H7 (cell line): ENCODE results near the gene CD1D. TPM values are rescaled to one million over a fixed set of nuclear protein-coding genes. Genes with fewer than 3 reads are reported as not detected.

Experiments used
- DNase-seq: peaks from one replicate; pipeline ENCODE4 v3.0.0; 2012
- H3K27me3 ChIP-seq: 2 replicates; pipeline ENCODE4 v1.6.0; 2011; ENCODE audit warnings: mild to moderate bottlenecking, low read length; ENCODE audit not compliant: control insufficient read depth, insufficient read depth
- H3K36me3 ChIP-seq: replicated peaks from 2 replicates; pipeline ENCODE4 v1.5.1; 2011; ENCODE audit warnings: low read length; ENCODE audit not compliant: control insufficient read depth, insufficient read depth
- H3K4me3 ChIP-seq: 2 replicates; pipeline ENCODE4 v1.5.1; 2011; ENCODE audit warnings: low read depth, mild to moderate bottlenecking, control low read depth, low read length, moderate library complexity; ENCODE audit not compliant: insufficient read depth
- total RNA-seq: library from RNA; depleted of rRNA; stranded (reverse); fragments of >200 nt; shearing (Covaris generic); gene quantifications from 2 replicates; pipeline ENCODE4 v1.2.3, GENCODE V29; 2014; rRNA removed

The CD1D gene
- 5.9 and 6.4 TPM in 2 replicates for total RNA-seq

DNA sequence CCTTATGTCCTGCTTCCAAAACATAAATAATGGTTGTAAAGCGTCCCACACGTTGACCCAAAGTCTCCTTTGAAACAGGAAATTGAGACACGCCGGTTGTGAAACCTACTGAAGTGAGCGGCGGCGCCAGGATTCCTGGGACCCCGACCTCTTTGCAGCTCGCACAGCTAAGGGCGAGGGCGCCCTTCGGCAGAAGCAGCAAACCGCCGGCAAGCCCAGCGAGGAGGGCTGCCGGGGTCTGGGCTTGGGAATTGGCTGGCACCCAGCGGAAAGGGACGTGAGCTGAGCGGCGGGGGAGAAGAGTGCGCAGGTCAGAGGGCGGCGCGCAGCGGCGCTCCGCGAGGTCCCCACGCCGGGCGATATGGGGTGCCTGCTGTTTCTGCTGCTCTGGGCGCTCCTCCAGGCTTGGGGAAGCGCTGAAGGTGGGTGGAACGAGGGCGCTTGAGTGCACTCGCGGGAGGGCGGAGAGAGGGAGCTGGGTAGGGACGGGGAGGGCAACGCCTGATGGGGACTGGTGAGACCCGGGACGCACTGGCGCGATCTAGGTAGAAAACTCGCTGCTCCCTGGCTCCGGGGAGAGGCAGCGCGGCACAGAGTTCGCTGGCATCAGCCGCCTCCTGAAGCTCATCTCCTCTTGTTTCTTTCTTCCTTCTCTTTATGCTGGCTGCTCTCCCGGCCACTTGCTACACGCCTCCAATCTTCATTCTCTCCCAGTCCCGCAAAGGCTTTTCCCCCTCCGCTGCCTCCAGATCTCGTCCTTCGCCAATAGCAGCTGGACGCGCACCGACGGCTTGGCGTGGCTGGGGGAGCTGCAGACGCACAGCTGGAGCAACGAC is at the start of gene CD1D:
Gene CD1D (plus strand): TSS at position 155 of the 836 bp plus-strand sequence. CDS start 207 bp downstream, at position 362.
- H3K27me3 ChIP-seq = peaks cover 83% of the 10 kb centered on the region
- DNase-seq = peak; percentile 85
- H3K36me3 ChIP-seq = no peaks in the 10 kb centered on the region
- H3K4me3 ChIP-seq = peak within 1 kb of the TSS; percentile 73

DNA sequence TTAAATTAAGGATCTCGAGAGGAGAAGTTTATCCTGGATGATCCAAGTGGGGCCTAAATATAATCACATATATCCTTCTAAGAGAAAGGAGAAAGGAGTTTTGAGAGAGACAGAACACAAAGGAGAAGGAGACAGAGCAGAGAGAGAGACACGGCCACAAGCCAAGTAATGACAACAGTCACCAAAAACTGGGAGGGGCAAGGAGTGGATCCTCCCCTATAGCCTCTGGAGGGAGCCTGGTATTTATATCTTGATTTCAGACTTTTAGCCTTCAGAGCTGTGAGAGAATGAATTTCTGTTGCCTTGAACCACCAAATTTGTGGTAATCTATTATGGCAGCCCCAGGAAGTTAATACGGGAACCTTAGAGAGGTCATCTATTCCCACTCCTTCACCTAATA is 49.5 kb upstream of the CD1D start:
- DNase-seq = no peak
- no peaks in the 10 kb centered on the region for H3K36me3 ChIP-seq
- no peak overlapping the region for H3K4me3 ChIP-seq
- no peaks in the 10 kb centered on the region for H3K27me3 ChIP-seq

DNA sequence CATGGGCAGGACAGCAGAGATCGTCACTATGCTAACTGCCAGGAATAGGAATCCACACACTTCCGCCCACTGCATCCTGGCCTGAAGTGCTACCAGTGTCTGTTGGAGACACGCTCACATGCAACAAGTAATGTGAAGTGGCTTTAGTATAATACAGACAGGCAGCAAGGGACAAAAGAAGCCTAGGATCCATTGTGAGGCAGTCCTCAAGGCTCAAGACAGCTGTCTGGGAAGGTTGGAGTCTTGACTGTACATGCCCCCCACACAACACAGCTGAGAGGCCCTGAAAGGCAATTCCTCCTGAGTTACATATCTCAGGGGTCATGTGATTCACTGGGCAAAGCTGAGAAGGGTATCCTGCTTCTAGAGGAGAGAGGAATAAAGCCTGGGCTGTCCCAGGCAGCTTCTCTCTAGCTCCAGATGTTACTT is 39.9 kb upstream of the CD1D start:
- no peaks in the 10 kb centered on the region for H3K27me3 ChIP-seq
- no peak overlapping the region for H3K4me3 ChIP-seq
- no peaks in the 10 kb centered on the region for H3K36me3 ChIP-seq
- no peak for DNase-seq

DNA sequence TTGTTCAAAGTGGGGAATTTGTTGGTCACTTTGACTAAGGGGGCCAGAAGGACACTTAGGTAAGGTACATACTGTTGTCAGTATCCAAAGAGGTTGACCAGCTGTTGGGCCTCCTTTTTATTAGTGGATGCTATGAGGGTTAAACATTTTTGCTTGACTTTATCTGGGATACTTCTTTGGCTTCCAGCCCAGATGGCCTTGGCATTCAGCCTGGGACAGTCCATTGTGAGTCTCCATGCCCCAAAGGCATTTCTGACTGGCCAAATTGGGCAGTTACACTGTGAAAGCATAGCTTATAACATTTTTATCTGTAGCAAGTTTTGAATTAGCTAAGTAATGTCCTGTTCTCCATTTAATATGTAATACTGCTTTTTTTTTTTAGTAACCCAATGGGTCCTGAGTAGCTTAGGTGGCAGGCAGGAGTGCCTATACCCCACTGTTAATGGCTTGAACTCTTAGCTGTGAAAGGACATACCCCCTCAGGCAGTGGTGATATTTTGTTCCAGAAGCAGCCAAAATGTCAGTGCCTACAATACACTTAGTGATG is 35.4 kb upstream of the CD1D start:
- no peak overlapping the region for H3K4me3 ChIP-seq
- no peak for DNase-seq
- no peaks in the 10 kb centered on the region for H3K36me3 ChIP-seq
- H3K27me3 ChIP-seq = peaks cover 3% of the 10 kb centered on the region

DNA sequence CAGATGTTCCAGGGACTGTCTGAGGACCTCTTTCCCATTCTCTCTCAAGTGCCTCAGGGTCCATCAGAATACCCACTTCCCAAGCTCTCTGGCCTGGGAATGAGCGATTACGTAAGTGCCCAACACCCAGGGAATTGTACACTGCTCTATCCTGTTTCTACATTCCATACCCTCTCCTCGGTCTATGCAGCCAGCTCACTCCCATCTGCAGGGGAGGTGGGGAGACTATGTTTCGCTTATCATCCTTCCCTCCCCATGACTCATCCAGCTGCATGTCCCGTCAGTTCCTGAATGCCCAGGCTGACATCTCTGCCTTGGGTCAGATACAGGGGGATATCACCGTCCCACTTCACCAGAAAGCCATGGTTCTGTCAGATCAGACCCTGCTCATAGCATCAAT is 34.5 kb upstream of the CD1D start:
- no peak for DNase-seq
- no peaks in the 10 kb centered on the region for H3K36me3 ChIP-seq
- H3K27me3 ChIP-seq = peaks cover 3% of the 10 kb centered on the region
- no peak overlapping the region for H3K4me3 ChIP-seq

DNA sequence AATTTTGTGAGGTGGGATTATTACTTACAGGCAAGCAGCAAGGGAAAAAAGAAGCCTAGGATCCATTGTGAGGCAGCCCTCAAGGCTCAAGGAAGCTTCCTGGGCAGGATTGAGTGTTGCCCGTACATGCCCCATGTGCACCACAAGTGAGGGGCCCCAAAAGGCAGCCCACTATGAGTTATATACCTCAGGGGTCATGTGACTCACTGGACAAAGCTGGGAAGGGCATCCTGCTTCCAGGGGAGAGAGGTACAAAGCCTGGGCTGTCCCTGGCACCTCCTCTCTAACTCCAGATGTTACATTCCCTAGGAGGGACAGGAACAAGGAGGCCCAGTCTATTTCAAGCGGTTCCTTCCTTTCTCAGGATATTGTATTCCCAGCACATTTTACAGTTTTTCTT is 34.0 kb upstream of the CD1D start:
- H3K36me3 ChIP-seq = no peaks in the 10 kb centered on the region
- H3K27me3 ChIP-seq = peaks cover 3% of the 10 kb centered on the region
- no peak for DNase-seq
- no peak overlapping the region for H3K4me3 ChIP-seq

DNA sequence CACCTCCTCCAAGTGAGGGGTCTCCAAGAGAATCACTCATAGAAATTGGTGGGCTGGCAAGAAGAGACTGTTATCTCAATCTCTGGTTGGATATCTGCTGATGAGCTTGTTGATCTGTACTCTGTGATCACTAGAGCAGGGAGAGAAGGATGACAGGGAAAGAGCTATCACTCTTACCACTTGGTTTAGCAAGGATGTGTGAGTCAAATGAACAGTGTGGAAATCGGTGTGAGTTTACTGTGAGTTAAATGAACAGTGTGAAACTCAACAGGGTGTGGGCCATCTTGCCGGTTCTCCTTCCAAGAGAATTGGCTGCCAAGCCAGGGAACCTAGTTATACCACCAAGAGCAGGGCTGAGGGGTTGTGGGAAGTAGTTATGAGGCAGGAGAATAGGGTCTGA is 33.3 kb upstream of the CD1D start:
- DNase-seq = no peak
- Histone ChIP-seq H3K36me3 (no peaks in the 10 kb centered on the region), H3K27me3 (peaks cover 3% of the 10 kb centered on the region), H3K4me3 (no peak overlapping the region)

DNA sequence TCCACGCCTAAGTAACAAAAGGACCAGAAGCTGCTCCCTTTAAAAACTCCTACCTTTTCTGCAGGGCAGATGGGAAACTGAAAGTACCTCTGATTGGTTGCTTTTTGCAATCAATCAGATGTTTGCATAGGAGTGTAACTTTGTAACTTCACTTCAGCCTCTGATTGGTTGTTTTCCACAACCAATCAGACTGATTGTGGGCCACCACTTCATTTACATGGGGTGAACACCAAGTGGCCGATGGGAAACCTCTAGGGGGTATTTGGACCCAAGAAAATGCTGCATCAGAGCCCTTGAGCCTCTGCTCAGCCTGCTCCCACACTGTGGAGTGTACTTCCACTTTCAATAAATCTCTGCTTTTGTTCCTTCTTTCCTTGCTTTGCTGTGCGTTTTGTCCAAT is 32.8 kb upstream of the CD1D start:
- Histone ChIP-seq H3K36me3 (no peaks in the 10 kb centered on the region), H3K27me3 (peaks cover 3% of the 10 kb centered on the region), H3K4me3 (no peak overlapping the region)
- no peak for DNase-seq

DNA sequence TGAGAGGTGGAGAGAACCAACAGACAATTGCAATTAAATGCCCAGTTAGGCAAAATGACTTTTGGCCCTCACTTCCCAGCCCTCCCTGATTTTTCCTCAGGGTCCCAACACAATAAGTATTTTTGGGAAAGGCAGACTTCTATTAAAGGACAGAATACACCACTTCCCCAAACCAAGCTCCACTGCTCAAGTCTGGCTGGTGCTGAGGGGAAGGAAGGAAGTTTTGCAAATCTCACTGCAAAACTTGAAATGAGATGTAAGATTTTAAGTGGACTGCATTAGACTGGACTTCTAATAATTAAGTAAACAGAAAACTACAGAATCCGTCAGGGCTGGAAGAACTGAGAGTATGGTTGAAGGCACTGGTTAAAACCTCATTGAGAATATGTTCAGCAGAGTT is 32.2 kb upstream of the CD1D start:
- H3K36me3 ChIP-seq = no peaks in the 10 kb centered on the region
- DNase-seq = no peak
- no peak overlapping the region for H3K4me3 ChIP-seq
- H3K27me3 ChIP-seq = peaks cover 3% of the 10 kb centered on the region

DNA sequence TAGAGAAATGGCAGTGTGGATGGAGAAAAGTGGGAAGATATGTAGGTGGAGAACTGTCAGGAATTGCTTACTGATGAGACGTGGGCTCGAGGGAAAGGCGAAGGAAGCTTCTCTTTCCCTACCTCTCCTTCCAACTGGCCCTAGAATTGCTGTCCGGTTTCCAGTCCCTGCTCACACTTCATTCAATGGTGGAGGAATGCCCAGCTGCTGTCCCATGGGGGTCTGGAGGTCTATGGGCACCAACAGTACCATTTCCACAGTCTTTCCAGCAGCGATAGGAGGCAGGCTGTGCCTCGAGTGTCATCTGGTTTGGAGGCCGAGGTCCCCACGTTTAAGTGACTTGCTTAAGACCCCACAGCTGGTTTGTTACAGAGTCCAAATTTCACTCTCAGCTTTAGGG is 31.5 kb upstream of the CD1D start:
- H3K4me3 ChIP-seq = peak overlapping the region; percentile 28
- DNase-seq = peak; percentile 11
- no peaks in the 10 kb centered on the region for H3K36me3 ChIP-seq
- peaks cover 3% of the 10 kb centered on the region for H3K27me3 ChIP-seq

DNA sequence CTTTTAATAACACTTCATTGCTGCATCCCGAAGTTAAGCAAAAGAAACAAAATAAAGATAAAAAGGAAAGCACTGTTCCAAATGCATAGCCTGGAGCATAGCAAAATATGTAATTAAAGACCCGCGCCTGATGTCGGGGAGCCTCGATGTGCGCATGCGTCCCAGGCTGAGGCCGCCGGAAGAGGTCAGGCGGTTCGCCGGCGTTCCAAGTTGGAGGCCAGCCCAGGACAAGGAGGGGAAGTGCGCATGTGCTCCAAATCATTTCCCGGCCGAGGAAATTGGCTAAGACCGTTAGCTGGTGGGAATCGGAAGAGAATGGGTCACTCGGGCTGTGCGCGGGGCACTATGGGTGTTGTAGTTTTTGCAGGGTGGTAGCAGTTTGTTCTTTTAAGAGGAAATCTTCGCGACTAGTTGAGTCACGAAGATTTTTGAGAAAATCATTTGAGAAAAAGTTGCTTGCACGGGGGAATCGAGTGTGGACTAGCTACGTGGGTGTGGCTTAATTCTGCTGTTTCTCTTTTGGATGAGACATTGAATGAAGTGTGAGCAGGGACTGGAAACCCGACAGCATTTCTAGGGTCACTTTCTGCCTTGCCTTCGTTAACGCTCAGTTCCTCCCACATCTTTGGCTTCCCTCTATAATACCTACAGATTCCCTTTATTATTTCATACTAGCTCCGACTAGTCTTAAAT is 31.0 kb upstream of the CD1D start:
- H3K4me3 ChIP-seq = peak overlapping the region; percentile 28
- peaks cover 3% of the 10 kb centered on the region for H3K27me3 ChIP-seq
- no peaks in the 10 kb centered on the region for H3K36me3 ChIP-seq
- DNase-seq = peak; percentile 90

DNA sequence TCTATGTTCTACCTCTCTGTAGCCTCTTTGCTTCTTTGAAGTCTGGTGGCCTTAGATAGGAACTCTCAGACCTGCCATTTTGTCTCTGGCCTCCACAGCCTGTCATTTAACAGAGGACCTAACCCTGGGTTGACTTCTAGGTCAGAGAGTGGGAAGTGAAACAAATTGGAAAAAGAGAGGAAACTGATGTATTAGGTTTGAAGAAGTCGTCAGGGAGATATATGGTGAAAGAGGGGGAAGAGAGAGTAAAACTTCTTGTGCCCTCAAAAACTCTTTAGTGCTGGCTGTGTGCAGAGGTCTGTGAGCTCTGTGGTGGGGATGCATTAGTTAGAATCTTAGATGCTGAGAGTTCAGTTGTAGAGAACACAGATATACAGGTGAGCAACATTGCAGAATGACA is 30.2 kb upstream of the CD1D start:
- H3K4me3 ChIP-seq = no peak overlapping the region
- no peaks in the 10 kb centered on the region for H3K36me3 ChIP-seq
- H3K27me3 ChIP-seq = peaks cover 3% of the 10 kb centered on the region
- DNase-seq = no peak

DNA sequence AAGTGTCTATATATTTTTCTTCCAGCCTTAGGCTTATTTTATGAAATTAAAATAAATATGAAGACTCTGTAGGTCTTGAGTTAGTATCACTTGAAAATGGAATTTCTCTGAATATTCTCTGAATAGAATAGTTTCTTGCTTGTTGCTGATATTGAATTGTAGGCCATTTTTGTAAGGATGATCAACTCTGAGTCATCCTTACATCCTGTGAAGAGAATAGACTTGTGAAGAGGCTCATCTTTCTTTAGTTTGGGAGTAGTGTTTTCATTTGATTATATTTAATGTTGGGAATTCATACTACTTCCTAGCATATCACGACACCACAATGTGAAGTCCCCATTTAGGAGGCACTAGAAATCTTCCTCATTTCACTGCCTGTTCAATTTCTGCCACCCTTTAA is 27.5 kb upstream of the CD1D start:
- DNase-seq = no peak
- H3K36me3 ChIP-seq = no peaks in the 10 kb centered on the region
- no peak overlapping the region for H3K4me3 ChIP-seq
- peaks cover 3% of the 10 kb centered on the region; the same call in 1 of the 2 replicates for H3K27me3 ChIP-seq

DNA sequence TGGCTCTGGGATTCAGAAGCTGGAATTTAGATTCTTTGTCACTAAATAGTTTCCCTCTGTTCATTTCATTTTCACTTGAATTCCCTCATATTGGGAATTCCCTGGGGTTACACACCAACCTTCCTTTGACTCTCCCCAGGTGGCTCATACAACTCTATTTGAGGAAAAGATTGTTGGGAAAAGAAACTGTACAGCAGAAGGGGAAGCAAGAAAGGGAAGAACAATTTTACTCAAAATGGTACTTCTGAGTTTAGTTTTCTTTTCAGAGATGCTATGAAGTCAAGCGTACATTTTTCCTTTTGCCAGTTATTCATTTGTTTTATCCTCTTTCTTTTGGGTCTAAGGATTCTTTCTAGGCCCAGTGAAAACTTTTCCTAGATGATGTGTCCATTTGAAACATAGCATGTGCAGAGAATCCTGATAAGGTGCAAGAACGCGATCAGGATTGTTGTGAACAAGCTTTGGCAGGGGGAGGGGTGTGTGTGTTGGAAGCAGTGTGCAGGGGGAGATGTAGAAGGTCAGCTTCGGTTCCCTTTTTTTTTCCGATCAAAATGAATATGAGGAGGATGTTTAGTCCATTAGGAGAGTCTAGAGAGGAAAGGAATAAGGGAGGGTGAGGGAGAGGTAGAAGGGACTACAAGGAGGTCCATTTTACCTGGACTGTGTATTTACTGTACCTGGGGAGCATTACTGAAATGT is 26.8 kb upstream of the CD1D start:
- Histone ChIP-seq H3K36me3 (no peaks in the 10 kb centered on the region), H3K27me3 (peaks cover under 1% of the 10 kb centered on the region; the same call in 1 of the 2 replicates), H3K4me3 (no peak overlapping the region)
- DNase-seq = no peak
